HG03039 (cell line): ENCODE measurements around the gene SEC31B.
A peak's percentile ranks its signal among the peaks of the same experiment; 100 is the strongest.

Source experiments
- ATAC-seq: cut with Tn5 transposase; IDR thresholded peaks from one replicate; pipeline ENCODE4 v1.9.1; 2021; ENCODE audit warnings: mild to moderate bottlenecking, moderate library complexity; ENCODE audit not compliant: unreplicated experiment

The SEC31B gene

GRCh38 chr10:100519311-100520051, at the start of gene SEC31B:
SEC31B (minus strand) TSS chr10:100519861; CDS start chr10:100516952, 2,909 bp downstream.
- no peak for ATAC-seq

- no peak for ATAC-seq
These were observed 49.3 kb upstream of the SEC31B start for GRCh38 chr10:100568912-100569311.

- no peak for ATAC-seq
These were observed 48.2 kb upstream of the SEC31B start for GRCh38 chr10:100567826-100568225.

GRCh38 chr10:100567249-100567648, 47.6 kb upstream of the SEC31B start:
- ATAC-seq, result no peak

- no peak for ATAC-seq
These were observed 46.9 kb upstream of the SEC31B start for GRCh38 chr10:100566561-100566960.

- no peak for ATAC-seq
These were observed 45.7 kb upstream of the SEC31B start for GRCh38 chr10:100565206-100565985.

- peak; percentile 64 for ATAC-seq
These were observed 42.5 kb upstream of the SEC31B start for GRCh38 chr10:100562008-100562672.

- no peak for ATAC-seq
These were observed 41.3 kb upstream of the SEC31B start for GRCh38 chr10:100561005-100561404.

GRCh38 chr10:100560248-100560647, 40.6 kb upstream of the SEC31B start:
- ATAC-seq, result no peak

GRCh38 chr10:100554902-100555301, 35.2 kb upstream of the SEC31B start:
- no peak for ATAC-seq

GRCh38 chr10:100553929-100554328, 34.3 kb upstream of the SEC31B start:
- no peak for ATAC-seq

GRCh38 chr10:100551738-100552137, 32.1 kb upstream of the SEC31B start:
- ATAC-seq, result no peak

GRCh38 chr10:100551196-100551595, 31.5 kb upstream of the SEC31B start:
- ATAC-seq, result no peak

GRCh38 chr10:100544950-100545349, 25.3 kb upstream of the SEC31B start:
- ATAC-seq, result no peak

GRCh38 chr10:100537475-100537874, 17.8 kb upstream of the SEC31B start:
- no peak for ATAC-seq

- ATAC-seq, result peak; percentile 86
These were observed 16.2 kb upstream of the SEC31B start, which contains the start of gene HIF1AN for GRCh38 chr10:100535715-100536353. HIF1AN (plus strand) TSS chr10:100535943; CDS start chr10:100535959, 16 bp downstream.

- no peak for ATAC-seq
These were observed 15.7 kb upstream of the SEC31B start for GRCh38 chr10:100535338-100535714.

- ATAC-seq, result no peak
These were observed 15.1 kb upstream of the SEC31B start for GRCh38 chr10:100534726-100535125.

- ATAC-seq, result no peak
These were observed 12.1 kb upstream of the SEC31B start for GRCh38 chr10:100531761-100532160.

GRCh38 chr10:100529475-100530298, 10.0 kb upstream of the SEC31B start, which contains the start of gene NDUFB8:
NDUFB8 (minus strand) TSS chr10:100529871; CDS start chr10:100529851, 20 bp downstream.
- ATAC-seq, result no peak
